ENCODE measurements around the gene WDR83. TPM values are rescaled to one million over a fixed set of nuclear protein-coding genes. Genes with fewer than 3 reads are reported as not detected.
A peak's percentile ranks its signal among the peaks of the same experiment; 100 is the strongest.

WDR83 gene
- total and polyA plus RNA-seq, 2 of the 4 experiments (the other 2 are of a cell fraction) = 5.9 to 8.9 TPM

DNA sequence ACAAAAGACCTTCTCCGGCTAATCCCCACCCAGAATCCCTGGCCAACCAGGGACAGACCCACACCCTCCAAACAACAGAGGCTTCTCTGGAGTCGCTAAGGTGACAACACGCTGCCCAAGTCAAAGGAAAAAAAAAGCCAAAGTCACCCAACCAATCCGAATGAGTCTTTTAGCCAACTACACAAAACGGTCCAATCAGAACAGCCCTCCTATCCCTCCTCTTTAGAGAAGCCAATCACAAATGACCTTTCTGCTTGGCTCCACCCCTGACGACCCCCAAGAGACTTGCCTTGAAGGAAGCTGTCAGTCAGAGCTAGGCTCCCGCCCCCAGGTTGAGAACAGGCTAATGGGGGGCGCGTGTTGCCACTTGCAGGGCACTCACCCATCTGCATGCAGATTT lies 36.4 kb downstream of the WDR83 start:
- Histone ChIP-seq H2BK5ac (ENCODE audit: low read depth, low read length, poor library complexity, severe bottlenecking) (no peak overlapping the region), H2BK120ac (ENCODE audit: low read depth, low read length) (no peak overlapping the region), H2BK15ac (ENCODE audit: low read depth, low read length) (no peak overlapping the region), H3K14ac (replicated peaks; ENCODE audit: low read depth, low read length) (no peak overlapping the region), H3K27ac (ENCODE audit: insufficient read depth, low read length) (no peak overlapping the region), H2AK9ac (replicated peaks; ENCODE audit: low read depth, low read length, poor library complexity) (no peak overlapping the region), H3K4me3 (ENCODE audit: insufficient read depth, low read depth, low read length) (no peak overlapping the region), H4K8ac (ENCODE audit: low read depth in 2 of 2, low read length in 2 of 2) (no peak overlapping the region), H4K91ac (ENCODE audit: insufficient read depth, low read depth, low read length) (no peak overlapping the region), H3K9me3 (ENCODE audit: control insufficient read depth, insufficient read depth, low read length) (no peaks in the 10 kb centered on the region), H3K36me3 (ENCODE audit: control insufficient read depth, insufficient read depth, low read length) (peaks cover 75% of the 10 kb centered on the region), H3K4ac (ENCODE audit: low read depth, low read length) (no peak overlapping the region), H2BK20ac (ENCODE audit: low read depth, low read length) (no peak overlapping the region), H3K9me1 (ENCODE audit: insufficient read depth, low read length) (no peaks in the 10 kb centered on the region), H3K9ac (ENCODE audit: low read depth, low read length) (no peak overlapping the region), H3K27me3 (ENCODE audit: control insufficient read depth, insufficient read depth, low read length) (no peaks in the 10 kb centered on the region), H2AFZ (replicated peaks; ENCODE audit: low read length, poor library complexity) (no peak overlapping the region), H3K79me1 (ENCODE audit: low read depth in 1 of 2, low read length in 2 of 2) (peaks cover 5 to 18% of the 10 kb centered on the region in 2 experiments), H3K23ac (ENCODE audit: low read depth, low read length) (no peak overlapping the region), H3K4me2 (ENCODE audit: low read depth, low read length) (no peak overlapping the region), H4K20me1 (ENCODE audit: insufficient read depth, low read length) (peaks cover 14% of the 10 kb centered on the region), H2AK5ac (ENCODE audit: low read depth, low read length) (no peak overlapping the region), H4K5ac (ENCODE audit: low read depth, low read length) (no peak overlapping the region), H3K18ac (ENCODE audit: low read depth, low read length) (no peak overlapping the region), H3K56ac (ENCODE audit: extremely low read depth, insufficient read depth, low read length) (no peak overlapping the region), H3K4me1 (ENCODE audit: control insufficient read depth, insufficient read depth, low read length) (no peaks in the 10 kb centered on the region)
- ChIA-PET CTCF (no interaction called here), POLR2A (ENCODE audit: unreplicated experiment) (no interaction called here)
- DNase-seq (peak; percentile 43), ATAC-seq (ENCODE audit: low read depth) (peak; percentile 79)
- no peak for TF ChIP-seq FOS (IDR thresholded peaks at IDR 0.05; ENCODE audit: low read depth, low read length)
- TF ChIP-seq MAZ (IDR thresholded peaks at IDR 0.05; ENCODE audit: borderline replicate concordance, low read depth, low read length) = no peak
- no peak for TF ChIP-seq MAFK (IDR thresholded peaks at IDR 0.05; ENCODE audit: low read depth, low read length)
- TF ChIP-seq BHLHE40 (IDR thresholded peaks at IDR 0.05; ENCODE audit: low read depth, low read length) = no peak
- TF ChIP-seq NFE2L2 (IDR thresholded peaks at IDR 0.05; ENCODE audit: low read depth, low read length) = no peak
- no peak for TF ChIP-seq RCOR1 (IDR thresholded peaks at IDR 0.05; ENCODE audit: insufficient replicate concordance, low read length)
- no peak for TF ChIP-seq SMC3 (IDR thresholded peaks at IDR 0.05; ENCODE audit: low read depth, low read length)
- no peak for TF ChIP-seq POLR2A (IDR thresholded peaks at IDR 0.05; ENCODE audit: low read depth, low read length)
- TF ChIP-seq CHD1 (IDR thresholded peaks at IDR 0.05; ENCODE audit: low read depth, low read length) = no peak
- TF ChIP-seq, protein P1, sequence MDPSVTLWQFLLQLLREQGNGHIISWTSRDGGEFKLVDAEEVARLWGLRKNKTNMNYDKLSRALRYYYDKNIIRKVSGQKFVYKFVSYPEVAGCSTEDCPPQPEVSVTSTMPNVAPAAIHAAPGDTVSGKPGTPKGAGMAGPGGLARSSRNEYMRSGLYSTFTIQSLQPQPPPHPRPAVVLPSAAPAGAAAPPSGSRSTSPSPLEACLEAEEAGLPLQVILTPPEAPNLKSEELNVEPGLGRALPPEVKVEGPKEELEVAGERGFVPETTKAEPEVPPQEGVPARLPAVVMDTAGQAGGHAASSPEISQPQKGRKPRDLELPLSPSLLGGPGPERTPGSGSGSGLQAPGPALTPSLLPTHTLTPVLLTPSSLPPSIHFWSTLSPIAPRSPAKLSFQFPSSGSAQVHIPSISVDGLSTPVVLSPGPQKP (IDR thresholded peaks at IDR 0.05; ENCODE audit: borderline replicate concordance, low read depth, low read length) = no peak
- TF ChIP-seq MXI1 (IDR thresholded peaks at IDR 0.05; ENCODE audit: borderline replicate concordance, low read depth, low read length) = no peak
- intact Hi-C loops (cut with micrococcal nuclease) (no loop called here), dilution Hi-C loops (cut with HindIII; ENCODE audit: low sequenced_read_pairs, unreplicated experiment) (no loop called here), in situ Hi-C loops (cut with MboI; ENCODE audit: low sequenced_read_pairs) (no loop called here)
- BruUV-seq (replicated peaks) = no TSS peak
- 73% methylated on average over 5 of the region's 9 CpGs; no CpG with 5 or more reads in 1 of the 2 experiments for WGBS, 2 experiments (ENCODE audit: extremely low coverage in 2 of 2, insufficient read length in 1 of 2)
